GM21786 (cell line): ENCODE data around the gene C16orf96.

ENCODE experiments used
- ATAC-seq: cut with Tn5 transposase; IDR thresholded peaks from one replicate; pipeline ENCODE4 v1.9.1; 2021; ENCODE audit not compliant: unreplicated experiment

The C16orf96 gene

GRCh38 chr16:4525069-4525468, 31.1 kb upstream of the C16orf96 start:
- no peak for ATAC-seq

- no peak for ATAC-seq
These were observed 30.4 kb upstream of the C16orf96 start for GRCh38 chr16:4525634-4526277.

GRCh38 chr16:4529085-4530060, 26.8 kb upstream of the C16orf96 start:
- no peak for ATAC-seq

- ATAC-seq, result no peak
These were observed 24.3 kb upstream of the C16orf96 start for GRCh38 chr16:4531811-4532210.

- ATAC-seq, result no peak
These were observed 23.9 kb upstream of the C16orf96 start for GRCh38 chr16:4532238-4532637.

GRCh38 chr16:4533490-4533889, 22.6 kb upstream of the C16orf96 start:
- ATAC-seq, result no peak

- no peak for ATAC-seq
These were observed 21.9 kb upstream of the C16orf96 start for GRCh38 chr16:4534151-4534790.

GRCh38 chr16:4535627-4536108, 20.5 kb upstream of the C16orf96 start:
- ATAC-seq, result no peak

- ATAC-seq, result no peak
These were observed 19.6 kb upstream of the C16orf96 start for GRCh38 chr16:4536391-4537106.

- ATAC-seq, result no peak
These were observed 18.5 kb upstream of the C16orf96 start for GRCh38 chr16:4537376-4538343.

GRCh38 chr16:4538350-4539235, 17.5 kb upstream of the C16orf96 start, which contains the start of gene CDIP1:
Gene CDIP1 (minus strand): TSS chr16:4538773. CDS start chr16:4514130, 24,643 bp downstream.
- peak; percentile 81 for ATAC-seq

- ATAC-seq, result no peak
These were observed 16.3 kb upstream of the C16orf96 start for GRCh38 chr16:4539716-4540284.

- ATAC-seq, result no peak
These were observed 11.7 kb upstream of the C16orf96 start for GRCh38 chr16:4544473-4544872.

- ATAC-seq, result no peak
These were observed 8.0 kb upstream of the C16orf96 start for GRCh38 chr16:4548124-4548523.

- no peak for ATAC-seq
These were observed 5.5 kb upstream of the C16orf96 start for GRCh38 chr16:4550591-4550990.

GRCh38 chr16:4552541-4552940, 3.6 kb upstream of the C16orf96 start:
- ATAC-seq, result no peak

- no peak for ATAC-seq
These were observed 440 bp downstream of the C16orf96 start for GRCh38 chr16:4556580-4556979.

GRCh38 chr16:4557973-4558372, 1.8 kb downstream of the C16orf96 start:
- no peak for ATAC-seq
